RWPE1 (cell line): ENCODE measurements around the gene RAB3GAP1.
"Not testable (repeated sequence)": the region's sequence is repeated elsewhere in the genome, so short reads cannot be mapped to it uniquely, and the experiment has no call there.

Experiments
- CTCF ChIA-PET: fragments of 350-600 bp; sonication (Branson Sonifier 250); formaldehyde crosslinking; extraction: SDS; loops from one replicate; lab custom pipeline; 2021; lab: Yijun Ruan, JAX
- POLR2A ChIA-PET: fragments of 400-600 bp; formaldehyde crosslinking; extraction: SDS; loops from one replicate; lab custom pipeline; 2020; ENCODE audit warnings: antibody characterized with exemption; ENCODE audit not compliant: low non-redundant PET; lab: Yijun Ruan, JAX
- DNase-seq: peaks from one replicate; pipeline ENCODE4 v3.0.0; 2012; ENCODE audit warnings: low spot score
- H3K27ac ChIP-seq: fragments of 450-650 bp; 2 replicates; pipeline ENCODE4 v1.5.1; 2017
- TF ChIP-seq, protein P1 (sequence below): fragments of 450-650 bp; conservative IDR thresholded peaks from 2 replicates; pipeline ENCODE4 v1.5.1; 2017; ENCODE audit warnings: low read depth, mild to moderate bottlenecking

Gene RAB3GAP1

DNA sequence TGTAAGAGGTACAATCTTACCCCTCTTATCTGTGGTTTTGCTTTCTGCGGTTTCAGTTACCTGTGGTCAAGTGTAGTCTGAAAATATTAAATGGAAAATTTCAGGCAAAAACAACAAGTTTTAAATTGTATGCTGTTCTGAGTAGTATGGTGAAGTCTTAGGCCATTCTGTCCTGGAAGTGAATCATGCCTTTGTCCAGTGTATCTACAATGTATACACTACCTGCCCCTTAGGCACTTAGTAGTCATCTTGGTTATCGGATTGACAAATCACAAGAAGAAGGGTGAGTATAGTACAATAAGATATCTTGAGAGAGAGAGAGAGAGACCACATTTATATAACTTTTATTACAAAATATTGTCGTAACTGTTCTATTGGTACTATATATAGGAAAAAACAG lies 43.5 kb downstream of the RAB3GAP1 start:
- CTCF ChIA-PET: no interaction called here
- POLR2A ChIA-PET: no interaction called here
- no peak for DNase-seq
- H3K27ac ChIP-seq: no peak overlapping the region
- TF ChIP-seq, protein P1, sequence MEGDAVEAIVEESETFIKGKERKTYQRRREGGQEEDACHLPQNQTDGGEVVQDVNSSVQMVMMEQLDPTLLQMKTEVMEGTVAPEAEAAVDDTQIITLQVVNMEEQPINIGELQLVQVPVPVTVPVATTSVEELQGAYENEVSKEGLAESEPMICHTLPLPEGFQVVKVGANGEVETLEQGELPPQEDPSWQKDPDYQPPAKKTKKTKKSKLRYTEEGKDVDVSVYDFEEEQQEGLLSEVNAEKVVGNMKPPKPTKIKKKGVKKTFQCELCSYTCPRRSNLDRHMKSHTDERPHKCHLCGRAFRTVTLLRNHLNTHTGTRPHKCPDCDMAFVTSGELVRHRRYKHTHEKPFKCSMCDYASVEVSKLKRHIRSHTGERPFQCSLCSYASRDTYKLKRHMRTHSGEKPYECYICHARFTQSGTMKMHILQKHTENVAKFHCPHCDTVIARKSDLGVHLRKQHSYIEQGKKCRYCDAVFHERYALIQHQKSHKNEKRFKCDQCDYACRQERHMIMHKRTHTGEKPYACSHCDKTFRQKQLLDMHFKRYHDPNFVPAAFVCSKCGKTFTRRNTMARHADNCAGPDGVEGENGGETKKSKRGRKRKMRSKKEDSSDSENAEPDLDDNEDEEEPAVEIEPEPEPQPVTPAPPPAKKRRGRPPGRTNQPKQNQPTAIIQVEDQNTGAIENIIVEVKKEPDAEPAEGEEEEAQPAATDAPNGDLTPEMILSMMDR: no peak

DNA sequence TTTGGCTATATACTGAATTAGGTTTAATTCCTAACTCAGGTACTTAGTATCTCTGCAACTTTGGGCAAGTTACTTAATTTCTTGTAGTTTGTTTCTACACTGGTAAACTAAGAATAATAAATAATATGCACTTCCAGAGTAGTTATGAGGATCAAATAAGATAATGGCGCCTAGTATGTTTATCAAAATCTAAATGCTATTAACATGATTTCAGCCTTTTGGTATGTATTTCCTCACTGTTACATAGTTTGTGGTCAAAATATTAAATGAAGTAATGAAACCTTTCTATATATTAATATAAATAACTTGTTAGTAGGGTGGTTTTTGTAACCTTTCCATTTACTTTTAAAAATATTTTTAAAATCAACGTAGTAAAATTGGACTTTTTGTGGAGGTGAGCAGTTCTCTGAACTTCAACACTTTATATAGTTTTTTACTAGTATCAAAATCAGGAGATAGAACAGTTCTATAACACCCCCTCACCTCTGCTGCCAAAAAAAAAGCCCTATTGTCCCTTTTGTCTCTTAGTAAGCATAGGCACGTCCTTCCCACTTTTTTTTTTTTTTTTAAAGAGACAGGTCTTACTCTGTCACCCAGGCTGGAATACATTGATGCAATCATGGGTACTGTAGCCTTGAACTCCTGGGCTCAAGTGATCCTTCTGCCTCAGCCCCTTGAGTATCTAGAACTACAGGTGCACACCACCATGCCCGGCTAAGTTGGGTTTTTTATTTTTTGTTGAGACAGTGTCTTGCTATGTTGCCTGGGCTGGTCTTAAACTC lies 44.8 kb downstream of the RAB3GAP1 start:
- DNase-seq: no peak
- no peak overlapping the region for H3K27ac ChIP-seq
- TF ChIP-seq, protein P1: no peak
- CTCF ChIA-PET: no interaction called here
- POLR2A ChIA-PET: no interaction called here

DNA sequence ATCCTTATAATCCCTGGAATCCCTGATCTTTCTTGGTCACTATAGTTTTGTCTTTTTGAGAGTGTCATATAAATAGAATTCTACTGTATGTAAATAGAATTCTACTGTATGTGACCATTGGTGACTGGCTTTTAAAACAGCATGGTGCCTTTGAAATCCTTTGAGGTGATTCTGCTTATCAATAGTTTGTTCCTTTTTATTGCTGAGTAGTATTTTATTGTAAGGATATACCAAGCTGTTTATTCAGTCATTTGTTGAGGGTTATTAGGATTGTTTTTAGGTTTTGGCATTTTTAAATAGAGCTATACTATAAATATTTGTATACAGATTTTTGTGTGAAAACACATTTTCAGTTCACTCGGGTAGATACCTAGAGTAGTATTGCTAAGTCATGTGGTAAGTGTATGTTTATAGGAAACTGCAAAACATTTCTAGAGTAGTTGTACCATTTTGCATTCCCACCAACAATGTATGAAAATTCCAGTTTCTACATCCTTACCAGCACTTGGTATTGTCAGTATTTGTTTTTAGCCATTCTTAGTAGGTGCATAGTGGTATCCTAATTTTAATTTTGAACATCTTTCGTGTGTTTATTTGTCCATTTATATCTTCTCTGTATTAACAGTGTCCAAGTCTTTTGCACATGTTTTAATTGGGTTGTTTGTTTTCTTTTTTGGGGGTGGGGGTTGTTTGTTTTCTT lies 45.6 kb downstream of the RAB3GAP1 start:
- TF ChIP-seq, protein P1: no peak
- no peak overlapping the region for H3K27ac ChIP-seq
- ChIA-PET CTCF (no interaction called here), POLR2A (no interaction called here)
- DNase-seq: no peak

DNA sequence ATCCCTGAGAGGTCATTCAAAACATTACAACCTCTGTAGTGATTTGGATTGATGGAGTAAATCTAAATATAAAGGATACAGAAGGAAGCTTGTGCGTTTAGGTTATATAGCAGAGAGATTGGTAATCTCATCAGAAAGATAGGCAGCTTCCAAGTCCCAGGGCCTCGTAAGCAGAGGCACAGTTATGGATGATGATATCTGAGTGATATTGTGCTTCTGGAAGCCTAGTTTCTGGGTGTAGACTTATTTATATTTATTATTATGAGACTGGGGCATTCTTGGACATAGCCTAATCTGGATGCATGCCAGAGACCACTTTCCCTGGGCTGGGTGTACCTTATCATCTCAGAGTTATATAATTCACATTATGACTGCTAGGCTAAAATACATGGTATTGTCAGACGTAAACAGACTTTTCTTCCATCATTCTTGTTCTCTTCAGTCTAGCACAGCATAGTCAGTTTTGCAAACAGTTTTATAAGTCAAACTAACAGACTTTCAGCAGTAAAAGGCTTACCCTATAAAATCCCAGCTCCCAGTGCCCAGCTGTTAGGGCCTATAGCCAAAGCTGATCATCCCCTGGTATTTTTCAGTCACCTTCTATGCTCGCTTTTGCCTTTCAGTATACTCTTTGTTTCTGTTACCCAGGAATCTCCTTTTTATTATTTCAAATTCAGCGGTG lies 47.9 kb downstream of the RAB3GAP1 start:
- ChIA-PET CTCF (no interaction called here), POLR2A (no interaction called here)
- H3K27ac ChIP-seq: no peak overlapping the region
- TF ChIP-seq, protein P1: no peak
- no peak for DNase-seq

DNA sequence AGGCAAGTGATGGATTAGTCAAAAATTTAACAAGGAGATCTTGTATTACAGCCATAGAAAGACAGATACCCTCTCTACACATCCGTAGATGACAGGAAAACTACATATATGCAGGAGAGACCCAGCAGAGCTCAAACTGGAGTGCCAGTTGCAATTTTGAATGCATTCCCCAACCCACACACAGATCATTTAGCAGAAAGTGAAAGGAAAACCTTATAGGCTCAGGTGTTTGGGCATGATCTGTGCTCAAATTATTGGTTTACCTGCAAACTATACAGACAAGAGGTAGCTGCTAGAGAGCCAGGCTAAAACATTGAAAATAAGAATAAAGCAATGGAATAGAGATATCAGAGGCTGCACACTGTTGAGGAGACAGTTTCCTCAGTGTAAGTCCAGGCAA lies 51.8 kb downstream of the RAB3GAP1 start:
- DNase-seq: no peak
- ChIA-PET POLR2A (no interaction called here), CTCF (interaction anchor here (0.9 kb wide), 1 partner anchor 10 kb away, joined by 3 read pairs; no protein-coding TSS in a partner anchor)
- no peak overlapping the region for H3K27ac ChIP-seq
- TF ChIP-seq, protein P1: no peak

DNA sequence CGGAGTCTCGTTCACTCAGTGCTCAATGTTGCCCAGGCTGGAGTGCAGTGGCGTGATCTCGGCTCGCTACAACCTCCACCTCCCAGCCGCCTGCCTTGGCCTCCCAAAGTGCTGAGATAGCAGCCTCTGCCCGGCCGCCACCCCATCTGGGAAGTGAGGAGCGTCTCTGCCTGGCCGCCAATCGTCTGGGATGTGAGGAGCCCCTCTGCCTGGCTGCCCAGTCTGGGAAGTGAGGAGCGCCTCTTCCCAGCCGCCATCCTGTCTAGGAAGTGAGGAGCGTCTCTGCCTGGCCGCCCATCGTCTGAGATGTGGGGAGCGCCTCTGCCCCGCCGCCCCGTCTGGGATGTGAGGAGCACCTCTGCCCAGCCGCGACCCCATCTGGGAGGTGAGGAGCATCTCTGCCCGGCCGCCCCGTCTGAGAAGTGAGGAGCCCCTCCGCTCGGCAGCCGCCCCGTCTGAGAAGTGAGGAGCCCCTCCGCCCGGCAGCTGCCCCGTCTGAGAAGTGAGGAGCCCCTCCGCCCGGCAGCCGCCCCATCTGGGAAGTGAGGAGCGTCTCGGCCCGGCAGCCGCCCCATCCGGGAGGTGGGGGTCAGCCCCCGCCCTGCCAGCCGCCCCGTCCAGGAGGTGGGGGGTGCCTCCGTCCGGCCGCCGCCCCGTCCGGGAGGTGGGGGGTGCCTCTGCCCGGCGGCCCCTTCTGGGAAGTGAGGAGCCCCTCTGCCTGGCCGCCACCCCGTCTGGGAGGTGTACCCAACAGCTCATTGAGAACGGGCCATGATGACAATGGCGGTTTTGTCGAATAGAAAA lies 53.6 kb downstream of the RAB3GAP1 start:
- H3K27ac ChIP-seq, DNase-seq, POLR2A ChIA-PET: not testable (repeated sequence)
- CTCF ChIA-PET: interaction anchor here (0.6 kb wide), 1 partner anchor 523 kb away, joined by 3 read pairs; no protein-coding TSS in a partner anchor
